Fibroblast of lung (primary cell): ENCODE data around the gene MAPK8IP3. TPM values are rescaled to one million over a fixed set of nuclear protein-coding genes. Genes with fewer than 3 reads are reported as not detected.

ENCODE experiments used
- DNase-seq, 2 donors: peaks; one replicate each; pipeline versions ENCODE4 v3.0.0 to v3.0.0-alpha.2; 2010; ENCODE audit warnings: low read depth in 2 of 2
- H2AFZ ChIP-seq: 2 replicates; pipeline ENCODE4 v1.5.1; 2012; ENCODE audit warnings: low read length, control low read depth, inconsistent platforms
- H3K27ac ChIP-seq: 2 replicates; pipeline ENCODE4 v1.5.1; 2011; ENCODE audit warnings: low read length, control low read depth; ENCODE audit not compliant: insufficient read depth
- H3K27me3 ChIP-seq: 2 replicates; pipeline ENCODE4 v1.5.1; 2011; ENCODE audit warnings: mild to moderate bottlenecking, low read length; ENCODE audit not compliant: control insufficient read depth, insufficient read depth
- H3K36me3 ChIP-seq: 2 replicates; pipeline ENCODE4 v1.5.1; 2011; ENCODE audit warnings: low read length; ENCODE audit not compliant: control insufficient read depth, insufficient read depth
- H3K4me1 ChIP-seq: 2 replicates; pipeline ENCODE4 v1.5.1; 2011; ENCODE audit warnings: low read length; ENCODE audit not compliant: control insufficient read depth, insufficient read depth; ENCODE audit errors: extremely low read depth
- H3K4me2 ChIP-seq: 2 replicates; pipeline ENCODE4 v1.5.1; 2011; ENCODE audit warnings: low read length, control low read depth; ENCODE audit not compliant: insufficient read depth; ENCODE audit errors: extremely low read depth
- H3K4me3 ChIP-seq, 4 experiments: fragments of 200-600 bp in 1 of 4; sonication (generic) in 1 of 4; replicated peaks in 1 of 4; 2 replicates each; pipeline ENCODE4 v1.5.1; 2011 to 2016; ENCODE audit warnings: low read length in 4 of 4, low read depth in 3 of 4, mild to moderate bottlenecking in 3 of 4, control low read depth in 2 of 4, inconsistent platforms in 1 of 4, mixed read lengths in 1 of 4; ENCODE audit not compliant: insufficient read depth in 1 of 4; ENCODE audit errors: control extremely low read depth in 1 of 4
- H3K79me2 ChIP-seq: 2 replicates; pipeline ENCODE4 v1.5.1; 2012; ENCODE audit warnings: mild to moderate bottlenecking, low read length, inconsistent platforms; ENCODE audit not compliant: control insufficient read depth, insufficient read depth
- H3K9ac ChIP-seq: 2 replicates; pipeline ENCODE4 v1.5.1; 2011; ENCODE audit warnings: mild to moderate bottlenecking, low read length, control low read depth; ENCODE audit not compliant: insufficient read depth
- H3K9me3 ChIP-seq: 2 replicates; pipeline ENCODE4 v1.5.1; 2012; ENCODE audit warnings: low read depth, low read length; ENCODE audit not compliant: control insufficient read depth, insufficient read depth
- H4K20me1 ChIP-seq: 2 replicates; pipeline ENCODE4 v1.5.1; 2011; ENCODE audit warnings: low read length; ENCODE audit not compliant: control insufficient read depth, insufficient read depth; ENCODE audit errors: extremely low read depth
- EZH2 ChIP-seq: IDR thresholded peaks from 2 replicates; pipeline ENCODE4 v1.5.1; 2012; ENCODE audit warnings: low read length, control low read depth, mild to moderate bottlenecking; ENCODE audit errors: missing control alignments
- polyA plus RNA-seq, 2 donors: library from polyadenylated mRNA; depleted of rRNA in 1 of 2; stranded (reverse) in 1 of 2; unstranded in 1 of 2; fragments of >200 nt; gene quantifications; 2 replicates each; pipeline ENCODE4 v1.2.1, GENCODE V29; 2011 to 2012; ENCODE audit warnings: missing spikeins in 1 of 2
- total RNA-seq: library from RNA; depleted of rRNA; stranded (reverse); fragments of >200 nt; gene quantifications from 2 replicates; pipeline ENCODE4 v1.2.1, GENCODE V29; 2014
- TF ChIP-seq, protein P1 (sequence below), 2 donors: IDR thresholded peaks in 1 of 2; conservative IDR thresholded peaks in 1 of 2; 1 replicate in 1 of 2; 2 replicates in 1 of 2; pipeline ENCODE4 v1.5.1; 2011 to 2012; ENCODE audit warnings: low read length in 2 of 2, control low read depth in 1 of 2, inconsistent platforms in 1 of 2, low read depth in 1 of 2, mild to moderate bottlenecking in 1 of 2

The MAPK8IP3 gene
- total and polyA plus RNA-seq, 2 donors (not counting 1 experiment from before 2014, with no cell fraction given): 9.4 to 36.3 TPM

- Histone ChIP-seq H3K27ac (no peak overlapping the region), H3K4me2 (no peak overlapping the region), H3K9ac (no peak overlapping the region), H3K27me3 (no peaks in the 10 kb centered on the region), H2AFZ (no peak overlapping the region), H4K20me1 (no peaks in the 10 kb centered on the region), H3K36me3 (peaks cover 20% of the 10 kb centered on the region), H3K4me1 (no peaks in the 10 kb centered on the region), H3K9me3 (no peaks in the 10 kb centered on the region), H3K4me3 (no peak overlapping the region), H3K79me2 (peaks cover 11% of the 10 kb centered on the region)
- no peak for TF ChIP-seq EZH2
- TF ChIP-seq, protein P1, sequence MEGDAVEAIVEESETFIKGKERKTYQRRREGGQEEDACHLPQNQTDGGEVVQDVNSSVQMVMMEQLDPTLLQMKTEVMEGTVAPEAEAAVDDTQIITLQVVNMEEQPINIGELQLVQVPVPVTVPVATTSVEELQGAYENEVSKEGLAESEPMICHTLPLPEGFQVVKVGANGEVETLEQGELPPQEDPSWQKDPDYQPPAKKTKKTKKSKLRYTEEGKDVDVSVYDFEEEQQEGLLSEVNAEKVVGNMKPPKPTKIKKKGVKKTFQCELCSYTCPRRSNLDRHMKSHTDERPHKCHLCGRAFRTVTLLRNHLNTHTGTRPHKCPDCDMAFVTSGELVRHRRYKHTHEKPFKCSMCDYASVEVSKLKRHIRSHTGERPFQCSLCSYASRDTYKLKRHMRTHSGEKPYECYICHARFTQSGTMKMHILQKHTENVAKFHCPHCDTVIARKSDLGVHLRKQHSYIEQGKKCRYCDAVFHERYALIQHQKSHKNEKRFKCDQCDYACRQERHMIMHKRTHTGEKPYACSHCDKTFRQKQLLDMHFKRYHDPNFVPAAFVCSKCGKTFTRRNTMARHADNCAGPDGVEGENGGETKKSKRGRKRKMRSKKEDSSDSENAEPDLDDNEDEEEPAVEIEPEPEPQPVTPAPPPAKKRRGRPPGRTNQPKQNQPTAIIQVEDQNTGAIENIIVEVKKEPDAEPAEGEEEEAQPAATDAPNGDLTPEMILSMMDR (conservative IDR thresholded peaks at IDR 0.05 in 1 of 2, IDR thresholded peaks at IDR 0.05 in 1 of 2; ENCODE audit: low read depth in 1 of 2, low read length in 2 of 2): no peak
- DNase-seq: no peak
Measured at GRCh38 chr16:1790611-1791255, 84.7 kb downstream of the MAPK8IP3 start.

- no peak for DNase-seq
- H3K27ac ChIP-seq: no peak overlapping the region
- no peaks in the 10 kb centered on the region for H3K27me3 ChIP-seq
- no peaks in the 10 kb centered on the region for H3K4me1 ChIP-seq
- no peaks in the 10 kb centered on the region for H4K20me1 ChIP-seq
- no peak overlapping the region for H3K4me3 ChIP-seq
- H3K79me2 ChIP-seq: peaks cover 5% of the 10 kb centered on the region
- H3K9ac ChIP-seq: no peak overlapping the region
- TF ChIP-seq, protein P1 (conservative IDR thresholded peaks at IDR 0.05 in 1 of 2, IDR thresholded peaks at IDR 0.05 in 1 of 2; ENCODE audit: low read depth in 1 of 2, low read length in 2 of 2): no peak
- no peak for TF ChIP-seq EZH2
- H2AFZ ChIP-seq: no peak overlapping the region
- no peaks in the 10 kb centered on the region for H3K9me3 ChIP-seq
- peaks cover 17% of the 10 kb centered on the region for H3K36me3 ChIP-seq
- no peak overlapping the region for H3K4me2 ChIP-seq
Measured at GRCh38 chr16:1791256-1791942, 85.4 kb downstream of the MAPK8IP3 start.

DNA sequence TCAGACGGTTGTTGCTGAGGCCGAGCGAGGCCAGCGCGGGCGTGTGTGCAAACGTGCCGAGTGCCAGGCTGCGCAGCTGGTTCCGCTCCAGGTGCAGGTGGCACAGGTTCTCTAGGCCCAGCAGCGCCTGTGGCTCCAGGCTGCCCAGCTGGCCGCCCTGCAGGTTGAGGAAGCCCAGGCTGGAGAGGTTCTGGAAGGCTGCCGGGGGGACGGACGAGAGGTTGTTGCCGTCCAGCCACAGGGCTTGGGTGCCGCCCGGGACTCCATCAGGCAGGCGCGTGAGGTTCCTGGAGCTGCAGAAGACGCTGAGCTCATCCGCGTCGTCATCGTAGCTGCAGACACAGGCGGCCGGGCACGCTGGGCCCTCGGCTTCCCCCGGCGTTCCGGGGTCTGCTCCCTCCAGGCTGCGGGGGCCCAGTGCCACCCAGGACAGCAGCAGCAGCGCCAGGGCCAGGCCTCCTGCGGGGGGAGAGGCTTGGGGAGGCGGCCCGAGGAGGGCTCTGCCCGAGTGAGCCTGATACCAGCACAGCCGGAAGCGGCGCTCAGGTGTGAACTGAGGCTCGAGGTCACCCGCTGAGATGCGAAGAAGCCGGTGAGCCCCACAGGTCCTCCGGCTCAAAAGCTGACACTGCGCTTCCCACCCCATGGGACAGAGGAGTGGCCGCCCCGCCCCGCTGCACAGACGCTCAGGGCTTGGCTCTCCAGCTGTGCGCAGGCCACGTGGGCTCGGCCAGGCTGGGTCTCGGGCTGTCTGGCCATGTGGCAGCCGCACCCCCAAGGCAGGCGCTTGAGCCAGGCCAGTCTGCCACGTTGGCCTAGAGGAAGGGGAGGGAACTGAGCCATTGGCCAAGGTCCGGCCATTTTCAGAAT, 86.2 kb downstream of the MAPK8IP3 start:
- no peak overlapping the region for H3K4me2 ChIP-seq
- no peaks in the 10 kb centered on the region for H3K4me1 ChIP-seq
- H3K27me3 ChIP-seq: no peaks in the 10 kb centered on the region

More for the DNA sequence above, 86.2 kb downstream of the MAPK8IP3 start:
- no peak for DNase-seq
- Histone ChIP-seq H3K36me3 (peaks cover 14% of the 10 kb centered on the region), H3K4me3 (no peak overlapping the region), H3K9ac (no peak overlapping the region), H3K79me2 (no peaks in the 10 kb centered on the region), H3K9me3 (no peaks in the 10 kb centered on the region), H4K20me1 (no peaks in the 10 kb centered on the region), H2AFZ (no peak overlapping the region), H3K27ac (no peak overlapping the region)
- TF ChIP-seq, protein P1 (conservative IDR thresholded peaks at IDR 0.05 in 1 of 2, IDR thresholded peaks at IDR 0.05 in 1 of 2; ENCODE audit: low read depth in 1 of 2, low read length in 2 of 2): no peak
- no peak for TF ChIP-seq EZH2
